ENCODE measurements around the gene GRID1. TPM values are rescaled to one million over a fixed set of nuclear protein-coding genes. Genes with fewer than 3 reads are reported as not detected.
A peak's percentile ranks its signal among the peaks of the same experiment; 100 is the strongest.

Gene GRID1
- total RNA-seq, 1 donor from 2014 or later = 0.20 TPM

DNA sequence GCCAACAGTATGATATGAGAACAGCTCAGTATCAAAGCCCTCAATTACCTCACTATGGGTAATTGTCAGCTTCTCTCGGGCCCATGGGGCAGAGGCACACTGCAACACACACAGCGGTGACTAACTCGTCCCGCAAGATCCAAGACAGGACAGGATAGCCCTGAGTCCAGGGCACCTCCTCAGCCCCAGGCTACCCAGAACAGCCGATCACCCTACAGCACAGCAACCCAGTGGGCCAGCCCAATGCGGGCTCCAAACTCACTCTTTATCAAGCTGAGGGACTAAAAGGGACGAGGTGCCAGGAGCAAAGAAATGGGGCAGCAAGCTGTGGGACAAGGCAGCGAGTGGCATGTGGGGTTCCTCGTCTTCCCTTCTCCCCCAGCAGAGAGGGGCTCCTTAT, 765.1 kb downstream of the GRID1 start:
- DNase-seq (ENCODE audit: low read depth) = no peak

DNA sequence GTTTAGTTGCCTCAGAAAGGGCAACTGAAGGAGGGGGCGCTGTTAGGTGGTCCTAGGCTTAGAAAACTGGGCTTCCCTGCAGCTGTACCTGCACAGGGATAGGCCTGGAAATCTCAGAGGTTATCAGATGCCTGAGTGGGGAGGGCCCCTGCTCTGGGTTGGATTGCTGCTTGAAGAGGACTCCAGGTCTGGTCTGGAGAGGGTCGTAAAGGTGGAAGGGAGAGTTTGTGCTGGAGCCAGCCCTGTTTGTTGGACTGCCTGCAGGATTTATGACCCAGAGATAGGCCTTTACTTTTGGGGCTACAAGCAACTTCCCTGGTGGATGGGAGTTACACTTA, 765.9 kb downstream of the GRID1 start:
- no peak for DNase-seq (ENCODE audit: low read depth)

DNA sequence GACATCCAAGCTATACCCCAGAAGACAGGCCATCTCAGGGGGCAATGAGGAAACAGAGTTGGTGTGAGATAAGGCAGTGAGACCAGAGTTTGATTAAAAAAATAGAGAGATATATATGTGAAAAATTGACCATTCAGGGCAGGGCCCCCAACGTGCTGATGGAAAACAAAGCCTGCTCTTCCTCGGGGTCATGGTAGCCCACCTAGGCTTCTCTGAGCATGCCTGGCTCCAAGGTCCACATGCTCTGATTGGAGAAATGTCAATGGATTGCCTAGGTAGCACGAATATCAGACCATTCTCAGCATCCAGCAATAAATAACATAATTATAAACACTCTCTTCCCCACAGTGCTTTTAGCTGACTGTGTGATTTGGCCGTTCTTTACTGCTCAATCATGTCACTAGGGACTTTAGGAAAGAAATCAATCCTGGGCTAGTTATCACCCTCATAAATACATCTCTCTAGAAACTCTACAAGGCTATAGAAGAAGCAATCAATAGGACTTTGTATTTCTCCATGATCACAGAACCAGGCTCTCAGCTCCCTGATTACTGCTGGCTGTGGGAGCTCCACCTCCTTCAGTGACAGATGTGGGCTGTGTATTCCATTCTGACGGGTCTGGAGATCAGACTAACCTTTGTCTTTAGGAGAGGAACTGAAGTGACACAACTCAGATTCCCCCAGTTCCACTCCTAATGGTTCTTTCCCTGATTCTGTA, 766.4 kb downstream of the GRID1 start:
- no peak for DNase-seq (ENCODE audit: low read depth)

DNA sequence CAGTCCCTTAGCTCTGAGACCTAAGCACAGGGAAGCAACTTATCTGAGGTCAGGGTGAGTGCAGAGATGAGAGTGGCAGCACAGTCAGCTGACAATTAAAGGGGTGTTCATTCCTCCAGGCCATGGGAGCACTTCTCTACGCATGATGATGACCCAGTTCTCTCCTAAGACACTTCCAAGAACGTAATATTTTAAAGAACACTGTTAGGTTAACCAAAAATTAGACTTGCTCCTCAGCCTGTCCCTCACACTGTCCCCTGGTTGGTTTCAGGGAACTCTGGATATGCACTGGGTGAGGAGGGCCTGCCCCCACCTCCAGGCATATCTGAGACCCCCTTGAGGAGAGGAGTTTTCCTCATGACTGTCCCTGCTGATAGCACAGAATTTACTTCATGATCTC, 767.5 kb downstream of the GRID1 start:
- no peak for DNase-seq (ENCODE audit: low read depth)

DNA sequence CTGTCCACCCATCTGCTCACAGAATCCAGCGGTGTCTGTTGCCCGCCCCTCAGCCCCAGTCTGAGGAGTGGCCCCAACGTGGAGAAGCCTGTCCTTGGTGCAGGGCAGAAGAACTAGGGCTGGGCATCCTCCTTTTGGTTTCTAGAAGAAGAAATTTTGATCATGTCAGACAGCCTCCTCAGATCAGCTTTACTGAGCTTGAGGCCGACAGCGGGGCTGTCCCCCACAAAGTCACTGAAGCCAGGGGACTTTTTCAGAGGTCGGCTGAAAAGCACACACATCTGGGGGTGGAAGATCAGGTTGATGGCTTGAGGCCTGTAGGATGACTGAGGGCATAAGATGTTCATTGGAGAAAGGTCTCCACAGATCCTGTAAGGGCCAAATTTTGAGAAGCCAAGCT, 767.9 kb downstream of the GRID1 start:
- DNase-seq (ENCODE audit: low read depth) = no peak

DNA sequence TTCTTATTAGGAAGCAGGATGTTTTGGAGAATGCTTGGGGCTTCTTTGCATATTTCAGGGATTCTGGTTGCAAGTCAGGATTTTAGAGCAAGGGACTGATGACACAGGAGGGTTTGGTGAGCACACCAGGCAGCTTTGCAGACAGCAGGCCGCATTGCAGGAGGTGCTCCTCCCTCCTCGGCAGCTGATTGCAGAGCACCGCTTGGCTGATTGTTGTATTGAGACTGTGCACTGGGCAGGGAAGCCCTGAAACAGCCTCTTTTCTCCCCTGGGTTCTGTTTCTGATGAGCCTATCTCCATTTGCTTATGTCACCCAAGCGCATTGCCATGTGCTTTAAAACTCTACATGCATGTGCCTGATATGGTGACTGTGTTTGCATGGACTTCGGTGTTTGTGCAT, 769.6 kb downstream of the GRID1 start:
- no peak for DNase-seq (ENCODE audit: low read depth)

DNA sequence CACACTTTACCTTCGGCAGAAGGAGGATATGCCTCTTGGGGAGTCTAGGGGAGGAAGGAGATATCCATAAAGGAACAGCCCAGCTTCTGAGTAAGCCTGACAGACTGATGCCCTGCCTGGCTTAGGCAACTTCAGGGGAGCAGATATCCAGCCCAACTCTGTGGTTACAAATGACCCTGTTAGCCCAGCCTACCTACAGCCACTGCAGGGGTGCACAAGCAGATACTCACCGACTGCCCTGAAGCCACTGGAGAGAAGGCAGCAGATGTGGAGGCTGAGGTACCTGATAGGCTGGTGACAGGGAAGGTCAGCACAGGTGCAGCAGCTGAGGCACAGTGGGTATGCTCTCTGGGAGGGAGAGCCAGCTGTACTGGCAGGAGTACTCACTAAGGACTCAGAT, 770.2 kb downstream of the GRID1 start:
- no peak for DNase-seq (ENCODE audit: low read depth)

DNA sequence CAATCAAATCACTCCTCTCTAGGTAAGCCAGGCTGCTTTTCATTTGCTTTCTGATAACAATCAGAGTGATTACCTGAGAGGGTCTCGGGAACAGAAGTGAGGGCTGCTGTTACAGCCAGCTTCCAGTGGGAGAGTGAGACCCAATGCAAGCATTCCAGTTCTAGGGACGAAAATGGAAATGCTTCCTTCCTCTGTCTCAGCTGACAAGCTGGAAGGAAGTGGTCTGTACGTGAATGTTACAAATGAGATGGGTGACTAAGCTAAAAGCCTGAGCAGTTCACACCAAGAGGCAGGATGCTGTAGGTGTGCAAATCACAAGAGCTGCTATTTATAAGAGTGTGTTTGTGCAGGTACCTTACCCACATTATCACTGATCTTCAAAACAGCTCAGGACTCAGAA, 772.4 kb downstream of the GRID1 start:
- DNase-seq (ENCODE audit: low read depth) = peak; percentile 22

DNA sequence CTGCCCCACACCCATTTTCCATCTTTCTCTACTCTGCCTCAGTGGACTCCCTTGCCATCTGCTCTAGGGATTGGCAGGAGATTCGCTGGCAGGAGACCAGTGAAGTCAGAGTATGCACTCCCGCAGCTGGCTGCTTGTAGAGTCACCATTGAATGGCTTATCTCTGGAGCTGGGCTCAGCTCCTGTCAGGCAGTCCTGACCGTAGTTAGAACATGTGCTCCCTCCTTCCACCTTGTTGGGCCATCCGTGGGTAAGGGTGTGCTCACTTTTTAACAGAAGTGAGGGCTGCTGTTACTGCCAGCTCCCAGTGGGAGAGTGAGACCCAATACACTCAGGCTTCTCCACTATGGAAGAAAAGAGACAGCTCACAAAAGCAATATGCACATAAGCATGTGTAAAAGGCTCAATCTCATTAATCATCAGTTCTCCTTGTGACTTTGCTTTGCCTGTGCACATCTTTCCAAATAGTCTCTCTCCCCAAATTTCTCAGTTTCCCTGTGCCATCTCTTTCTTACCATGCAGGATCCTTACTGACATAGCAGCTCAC, 773.3 kb downstream of the GRID1 start:
- DNase-seq (ENCODE audit: low read depth) = no peak

DNA sequence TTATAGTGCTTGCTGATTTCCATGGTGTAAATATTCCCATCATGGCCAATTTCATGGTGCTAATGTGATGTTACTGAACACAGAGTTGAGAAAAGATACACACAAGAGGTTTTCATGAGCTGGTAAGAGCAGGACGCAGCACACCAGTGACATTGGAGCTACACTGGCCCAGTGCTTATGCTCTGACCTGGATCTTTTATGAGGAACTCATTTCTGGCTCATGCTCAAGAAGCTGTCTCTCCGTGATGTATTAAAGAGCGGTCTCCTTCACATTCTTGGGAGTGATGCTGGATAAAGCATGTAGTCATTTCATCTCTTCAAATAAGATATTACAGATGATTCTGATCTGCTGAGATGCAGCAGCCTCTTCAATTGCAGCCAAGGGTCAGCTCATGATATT, 785.2 kb downstream of the GRID1 start:
- DNase-seq (ENCODE audit: low read depth) = no peak

DNA sequence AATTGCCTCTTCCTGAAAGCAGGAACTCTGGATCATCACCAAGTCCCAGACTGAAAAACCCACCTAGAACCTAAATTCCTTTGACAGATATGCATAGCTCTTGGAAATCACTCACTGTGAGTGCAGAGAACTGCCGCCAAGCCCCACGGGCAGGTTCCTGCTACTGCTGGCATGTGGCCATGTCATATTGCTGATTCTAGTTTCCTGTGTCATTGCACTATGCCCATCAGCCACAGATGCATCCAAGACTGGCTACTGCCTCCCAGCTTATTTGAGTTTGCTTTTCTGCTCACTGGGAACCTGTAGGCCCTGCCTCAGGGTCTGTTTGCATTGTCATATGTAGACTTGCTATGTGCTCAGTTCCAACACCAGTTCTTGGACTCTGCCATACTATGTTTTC, 786.0 kb downstream of the GRID1 start:
- no peak for DNase-seq (ENCODE audit: low read depth)

DNA sequence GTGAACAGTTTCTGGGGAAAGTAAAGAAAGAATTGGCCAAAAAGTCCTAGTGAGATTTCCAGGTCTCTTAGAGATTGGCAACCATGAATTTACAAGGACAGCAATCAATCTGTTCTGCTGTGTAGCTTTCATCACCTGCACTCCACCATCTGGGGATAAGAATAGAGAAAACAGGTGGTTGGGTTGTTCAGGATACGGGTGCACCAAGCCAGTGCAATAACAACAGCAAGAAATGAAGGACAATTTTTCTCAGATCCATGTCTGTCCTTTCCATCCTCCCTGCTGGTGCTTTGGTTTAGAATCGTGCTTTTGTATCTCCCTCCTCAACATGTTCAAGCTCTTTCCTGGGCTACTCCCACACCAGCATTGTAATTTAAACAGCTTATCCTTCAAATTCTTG, 787.7 kb downstream of the GRID1 start:
- DNase-seq (ENCODE audit: low read depth) = no peak

DNA sequence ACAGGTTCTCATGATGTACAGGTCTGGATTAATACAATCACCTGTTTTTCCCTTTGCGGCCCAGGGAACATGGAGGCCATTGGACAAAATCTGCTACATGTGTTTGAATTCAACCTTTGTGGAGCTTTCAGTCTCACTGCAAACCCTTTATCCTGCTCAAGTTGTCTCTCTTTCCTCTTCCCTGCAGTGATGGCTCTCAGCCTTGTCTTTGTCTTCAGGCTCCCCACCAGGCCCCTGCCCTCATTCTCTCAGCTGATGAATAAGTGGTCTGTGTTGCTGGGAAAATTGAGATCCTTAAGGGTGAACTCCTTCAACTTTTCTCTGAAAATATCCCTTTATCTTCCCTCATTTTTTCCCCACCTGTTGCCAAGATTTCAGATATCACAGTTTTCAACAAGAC, 791.2 kb downstream of the GRID1 start:
- no peak for DNase-seq (ENCODE audit: low read depth)

DNA sequence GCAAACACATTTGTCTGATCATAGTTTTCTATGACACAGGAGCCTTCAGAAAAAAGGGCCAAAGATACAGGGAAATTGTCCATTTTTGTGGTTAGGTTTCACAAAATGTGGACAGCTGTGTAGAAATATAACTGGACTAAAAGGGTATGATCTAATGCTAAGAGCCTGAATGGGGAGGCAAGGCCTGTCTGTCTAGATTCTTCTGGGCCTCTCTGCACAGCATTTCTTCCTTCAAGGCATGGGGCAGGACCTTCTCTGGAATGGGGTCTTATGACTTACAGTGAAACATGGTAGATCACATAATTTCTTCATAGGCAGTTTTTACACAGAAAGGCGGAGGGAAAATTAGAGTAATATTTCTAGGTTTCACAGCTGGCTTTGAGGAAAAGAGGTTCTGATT, 795.7 kb downstream of the GRID1 start:
- no peak for DNase-seq (ENCODE audit: low read depth)

DNA sequence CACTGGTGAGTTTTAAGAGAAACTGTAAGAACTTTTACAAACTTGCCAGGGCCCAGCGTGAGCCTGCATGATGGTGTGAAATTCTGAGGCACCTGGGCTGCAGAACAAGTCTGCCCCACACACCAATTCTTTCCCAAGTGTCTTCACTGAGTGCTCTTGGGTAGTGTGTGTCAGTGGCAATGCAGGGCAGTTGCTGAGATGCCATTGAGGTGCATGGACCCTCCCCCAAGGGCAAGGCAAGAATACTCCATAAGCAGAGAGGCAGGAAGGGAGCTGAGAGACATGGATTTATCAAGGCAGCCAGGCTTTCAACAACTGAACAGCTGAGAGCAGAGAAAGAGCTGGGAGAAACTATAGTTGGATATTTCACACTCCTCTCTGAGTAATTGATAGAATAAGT, 801.2 kb downstream of the GRID1 start:
- no peak for DNase-seq (ENCODE audit: low read depth)

DNA sequence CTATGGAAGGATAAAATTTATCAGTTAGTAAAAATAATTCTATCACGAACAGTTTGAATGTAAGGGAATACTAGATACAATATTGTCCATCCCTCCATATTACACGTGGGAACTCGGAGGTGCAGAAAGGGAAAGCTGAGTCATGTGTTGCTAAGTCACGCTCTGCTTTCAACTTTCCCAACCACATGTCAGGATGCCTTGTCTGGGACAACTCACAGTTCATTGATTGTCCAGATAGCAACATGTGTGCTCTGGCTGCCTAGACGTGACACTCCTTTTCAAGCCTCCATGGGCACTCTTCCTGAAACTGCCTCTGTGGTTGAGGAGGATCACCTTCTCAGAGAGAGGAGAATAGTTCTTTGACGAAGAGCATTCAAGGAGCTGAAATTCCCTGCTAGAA, 808.1 kb downstream of the GRID1 start:
- DNase-seq (ENCODE audit: low read depth) = peak; percentile 20

DNA sequence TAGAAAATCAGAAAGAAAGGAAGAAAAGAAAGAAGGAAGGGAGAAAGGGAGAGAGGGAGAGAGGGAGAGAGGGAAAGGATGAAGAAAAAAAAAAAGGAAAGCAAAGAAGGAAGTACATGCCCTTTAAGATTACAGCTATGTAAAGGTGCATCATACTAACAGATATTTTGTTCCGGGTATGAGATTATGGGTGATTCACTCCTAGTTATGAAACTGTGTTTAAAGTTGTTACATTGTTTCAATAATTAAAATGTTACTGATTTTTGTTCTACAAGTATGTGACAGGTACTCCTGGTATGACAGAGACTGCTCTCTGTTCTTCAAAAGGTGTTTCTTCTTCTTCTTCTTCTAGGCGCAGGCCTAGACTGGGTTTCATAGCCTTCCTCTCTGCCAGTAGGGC, 808.9 kb downstream of the GRID1 start:
- DNase-seq (ENCODE audit: low read depth) = no peak

DNA sequence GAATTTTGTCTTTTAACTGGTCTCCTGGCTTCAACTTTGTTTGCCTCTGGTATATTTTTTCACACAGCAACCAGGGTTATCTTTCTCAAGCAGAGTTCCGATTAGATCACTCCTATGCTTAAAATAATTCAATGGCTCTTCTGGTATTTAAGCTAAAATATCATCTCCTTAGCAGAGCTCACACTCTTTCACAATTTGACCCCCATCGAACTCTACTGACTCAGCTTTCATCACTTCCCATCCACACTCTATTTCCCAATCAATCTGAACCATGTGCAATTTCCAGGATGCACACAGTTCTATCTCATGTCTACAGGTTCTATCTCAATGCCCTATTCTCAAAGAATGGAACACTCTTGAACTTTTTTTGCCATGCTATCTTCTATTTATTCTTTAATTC, 809.5 kb downstream of the GRID1 start:
- DNase-seq (ENCODE audit: low read depth) = peak; percentile 84

Other genes with a start within 250 kb of the GRID1 start
- 53.1 and 72.5 TPM in 2 replicates for gene WAPL, start 155.0 kb upstream of the GRID1 start, total RNA-seq